ENCODE measurements around the gene CADM2.

Gene CADM2

GRCh38 chr3:85800676-85801075 lies 841.9 kb downstream of the CADM2 start:
- no peak for DNase-seq (ENCODE audit: low read depth in 2 of 2)

- no peak for DNase-seq (ENCODE audit: low read depth in 2 of 2)
Measured at GRCh38 chr3:85801955-85802354, 843.2 kb downstream of the CADM2 start.

- DNase-seq (ENCODE audit: low read depth in 2 of 2): no peak
Measured at GRCh38 chr3:85808755-85809154, 850.0 kb downstream of the CADM2 start.

GRCh38 chr3:85821130-85821756 lies 862.5 kb downstream of the CADM2 start:
- DNase-seq (ENCODE audit: low read depth in 2 of 2): no peak

- no peak for DNase-seq (ENCODE audit: low read depth in 2 of 2)
Measured at GRCh38 chr3:85835857-85836440, 877.2 kb downstream of the CADM2 start.

GRCh38 chr3:85837402-85837801 lies 878.6 kb downstream of the CADM2 start:
- no peak for DNase-seq (ENCODE audit: low read depth in 2 of 2)

GRCh38 chr3:85838921-85839320 lies 880.1 kb downstream of the CADM2 start:
- no peak for DNase-seq (ENCODE audit: low read depth in 2 of 2)

- no peak for DNase-seq (ENCODE audit: low read depth in 2 of 2)
Measured at GRCh38 chr3:85842081-85842480, 883.3 kb downstream of the CADM2 start.

GRCh38 chr3:85846940-85847339 lies 888.2 kb downstream of the CADM2 start:
- DNase-seq (ENCODE audit: low read depth in 2 of 2): no peak

GRCh38 chr3:85851071-85851470 lies 892.3 kb downstream of the CADM2 start:
- no peak for DNase-seq (ENCODE audit: low read depth in 2 of 2)

- no peak for DNase-seq (ENCODE audit: low read depth in 2 of 2)
Measured at GRCh38 chr3:85853805-85854204, 895.0 kb downstream of the CADM2 start.

GRCh38 chr3:85862893-85863455 lies 904.2 kb downstream of the CADM2 start:
- no peak for DNase-seq (ENCODE audit: low read depth in 2 of 2)

- DNase-seq (ENCODE audit: low read depth in 2 of 2): no peak
Measured at GRCh38 chr3:85864896-85865295, 906.1 kb downstream of the CADM2 start.

- no peak for DNase-seq (ENCODE audit: low read depth in 2 of 2)
Measured at GRCh38 chr3:85867072-85867471, 908.3 kb downstream of the CADM2 start.

- no peak for DNase-seq (ENCODE audit: low read depth in 2 of 2)
Measured at GRCh38 chr3:85875589-85875988, 916.8 kb downstream of the CADM2 start.

GRCh38 chr3:85877631-85878030 lies 918.8 kb downstream of the CADM2 start:
- no peak for DNase-seq (ENCODE audit: low read depth in 2 of 2)

- no peak for DNase-seq (ENCODE audit: low read depth in 2 of 2)
Measured at GRCh38 chr3:85881833-85882393, 923.1 kb downstream of the CADM2 start.

- DNase-seq (ENCODE audit: low read depth in 2 of 2): no peak
Measured at GRCh38 chr3:85890043-85890555, 931.3 kb downstream of the CADM2 start.

GRCh38 chr3:85903434-85903833 lies 944.6 kb downstream of the CADM2 start:
- DNase-seq (ENCODE audit: low read depth in 2 of 2): no peak

GRCh38 chr3:85912980-85913379 lies 954.2 kb downstream of the CADM2 start:
- no peak for DNase-seq (ENCODE audit: low read depth in 2 of 2)

GRCh38 chr3:85922374-85922773 lies 963.6 kb downstream of the CADM2 start:
- no peak for DNase-seq (ENCODE audit: low read depth in 2 of 2)

- no peak for DNase-seq (ENCODE audit: low read depth in 2 of 2)
Measured at GRCh38 chr3:85930718-85931117, 971.9 kb downstream of the CADM2 start.

- no peak for DNase-seq (ENCODE audit: low read depth in 2 of 2)
Measured at GRCh38 chr3:85933326-85933725, 974.5 kb downstream of the CADM2 start.

Measured in stimulated activated CD8-positive, alpha-beta memory T cell treated with anti-CD3 and anti-CD28 coated beads, Interleukin-15, amount 100 ng/mL, for 48 hours (primary cell).